ENCODE data around the gene ZKSCAN7. TPM values are rescaled to one million over a fixed set of nuclear protein-coding genes. Genes with fewer than 3 reads are reported as not detected.

ZKSCAN7 gene
- total RNA-seq, 2 experiments from 2014 or later = 0.20 to 0.49 TPM

DNA sequence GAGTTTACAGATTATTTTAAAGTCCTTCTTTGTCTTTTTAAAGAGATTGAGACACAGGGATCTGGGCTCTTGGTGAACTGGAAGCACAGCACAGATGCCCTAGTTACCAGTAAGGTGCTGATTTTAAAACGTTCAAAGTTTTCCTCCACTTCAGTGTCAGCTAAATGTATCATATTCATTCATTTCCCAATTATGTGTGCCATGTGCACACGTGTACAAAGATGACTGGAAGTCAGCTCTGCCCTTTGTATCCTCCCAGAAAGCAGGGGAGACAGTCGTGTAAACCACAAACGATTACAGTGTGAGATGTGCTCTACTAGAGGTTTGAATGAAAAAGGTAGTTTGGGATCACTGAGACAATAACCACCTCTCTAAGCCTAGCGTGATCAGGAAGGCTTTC, 730 bp downstream of the ZKSCAN7 start:
- peak overlapping the region; percentile 63 for H3K27ac Mint-ChIP-seq
- peaks cover 45% of the 10 kb centered on the region for H3K36me3 Mint-ChIP-seq (ENCODE audit: low read depth)
- DNase-seq = no peak
- ATAC-seq (ENCODE audit: poor library complexity) = peak; percentile 21
- peak overlapping the region; percentile 91 for H3K4me3 Mint-ChIP-seq
- ChIA-PET POLR2A (interaction anchor here (1.0 to 2.9 kb wide), 4 partner anchors 45 to 420 kb away, joined by 3 to 19 read pairs (median 4); partner anchors contain the start of genes EXOSC7, ZDHHC3, ZNF197 and ZNF501), CTCF (no interaction called here)
- peaks cover 3% of the 10 kb centered on the region for H3K36me3 ChIP-seq (ENCODE audit: insufficient read depth, low read length)
- peaks cover 4% of the 10 kb centered on the region for H3K9me3 Mint-ChIP-seq
- H3K4me1 Mint-ChIP-seq (ENCODE audit: low read depth) = peaks cover 27% of the 10 kb centered on the region
- intact Hi-C loops (cut with DNase I, micrococcal nuclease) = loop anchor here in 1 of 2 experiments (5.0 to 10.0 kb wide), 3 partner anchors 159 to 417 kb away; partner anchors contain the start of genes KIAA1143, KIF15 and ZNF502
- peaks cover 16% of the 10 kb centered on the region for H3K4me1 ChIP-seq (ENCODE audit: insufficient read depth, low read length)
- peak overlapping the region; percentile 65 for H3K4me3 ChIP-seq (ENCODE audit: low read length)
- TF ChIP-seq, protein P1, sequence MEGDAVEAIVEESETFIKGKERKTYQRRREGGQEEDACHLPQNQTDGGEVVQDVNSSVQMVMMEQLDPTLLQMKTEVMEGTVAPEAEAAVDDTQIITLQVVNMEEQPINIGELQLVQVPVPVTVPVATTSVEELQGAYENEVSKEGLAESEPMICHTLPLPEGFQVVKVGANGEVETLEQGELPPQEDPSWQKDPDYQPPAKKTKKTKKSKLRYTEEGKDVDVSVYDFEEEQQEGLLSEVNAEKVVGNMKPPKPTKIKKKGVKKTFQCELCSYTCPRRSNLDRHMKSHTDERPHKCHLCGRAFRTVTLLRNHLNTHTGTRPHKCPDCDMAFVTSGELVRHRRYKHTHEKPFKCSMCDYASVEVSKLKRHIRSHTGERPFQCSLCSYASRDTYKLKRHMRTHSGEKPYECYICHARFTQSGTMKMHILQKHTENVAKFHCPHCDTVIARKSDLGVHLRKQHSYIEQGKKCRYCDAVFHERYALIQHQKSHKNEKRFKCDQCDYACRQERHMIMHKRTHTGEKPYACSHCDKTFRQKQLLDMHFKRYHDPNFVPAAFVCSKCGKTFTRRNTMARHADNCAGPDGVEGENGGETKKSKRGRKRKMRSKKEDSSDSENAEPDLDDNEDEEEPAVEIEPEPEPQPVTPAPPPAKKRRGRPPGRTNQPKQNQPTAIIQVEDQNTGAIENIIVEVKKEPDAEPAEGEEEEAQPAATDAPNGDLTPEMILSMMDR (IDR thresholded peaks at IDR 0.05) = no peak
- peaks cover 7% of the 10 kb centered on the region for H3K27me3 Mint-ChIP-seq
- no peaks in the 10 kb centered on the region for H3K27me3 ChIP-seq (ENCODE audit: control insufficient read depth in 1 of 2, insufficient read depth in 2 of 2, low read length in 2 of 2)
- H3K27ac ChIP-seq (ENCODE audit: low read depth in 1 of 2, low read length in 2 of 2) = no peak overlapping the region
- no peaks in the 10 kb centered on the region for H3K9me3 ChIP-seq (ENCODE audit: control insufficient read depth in 1 of 2, insufficient read depth in 1 of 2, low read length in 2 of 2)

DNA sequence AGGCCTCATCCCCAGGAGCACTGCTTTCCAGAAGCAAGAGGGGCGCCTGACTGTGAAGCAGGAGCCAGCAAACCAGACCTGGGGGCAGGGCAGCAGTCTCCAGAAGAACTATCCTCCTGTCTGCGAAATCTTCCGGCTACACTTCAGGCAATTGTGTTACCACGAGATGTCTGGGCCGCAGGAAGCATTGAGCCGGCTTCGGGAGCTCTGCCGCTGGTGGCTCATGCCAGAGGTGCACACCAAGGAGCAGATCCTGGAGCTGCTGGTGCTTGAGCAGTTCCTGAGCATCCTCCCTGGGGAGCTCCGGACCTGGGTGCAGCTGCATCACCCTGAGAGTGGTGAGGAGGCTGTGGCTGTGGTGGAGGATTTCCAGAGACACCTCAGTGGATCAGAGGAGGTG, 2.1 kb downstream of the ZKSCAN7 start:
- no peaks in the 10 kb centered on the region for H3K27me3 ChIP-seq (ENCODE audit: control insufficient read depth in 1 of 2, insufficient read depth in 2 of 2, low read length in 2 of 2)
- ATAC-seq (ENCODE audit: poor library complexity) = no peak
- TF ChIP-seq, protein P1 (IDR thresholded peaks at IDR 0.05) = no peak
- peaks cover 0 to 5% of the 10 kb centered on the region in 2 experiments for H3K9me3 ChIP-seq (ENCODE audit: control insufficient read depth in 1 of 2, insufficient read depth in 1 of 2, low read length in 2 of 2)
- Mint-ChIP-seq H3K9me3 (peaks cover 6% of the 10 kb centered on the region), H3K27me3 (no peaks in the 10 kb centered on the region), H3K4me3 (no peak overlapping the region), H3K27ac (no peak overlapping the region), H3K4me1 (ENCODE audit: low read depth) (peaks cover 27% of the 10 kb centered on the region), H3K36me3 (ENCODE audit: low read depth) (peaks cover 56% of the 10 kb centered on the region)
- DNase-seq = no peak
- POLR2A ChIA-PET = no interaction called here
- H3K36me3 ChIP-seq (ENCODE audit: insufficient read depth, low read length) = peaks cover 3% of the 10 kb centered on the region
- no peak overlapping the region for H3K27ac ChIP-seq (ENCODE audit: low read depth in 1 of 2, low read length in 2 of 2)
- intact Hi-C loops (cut with DNase I, micrococcal nuclease) = loop anchor here in 1 of 2 experiments (5.0 to 10.0 kb wide), 3 partner anchors 158 to 415 kb away; partner anchors contain the start of genes KIAA1143, KIF15 and ZNF502
- no peak overlapping the region for H3K4me3 ChIP-seq (ENCODE audit: low read length)
- CTCF ChIA-PET = no interaction called here
- H3K4me1 ChIP-seq (ENCODE audit: insufficient read depth, low read length) = peaks cover 16% of the 10 kb centered on the region

DNA sequence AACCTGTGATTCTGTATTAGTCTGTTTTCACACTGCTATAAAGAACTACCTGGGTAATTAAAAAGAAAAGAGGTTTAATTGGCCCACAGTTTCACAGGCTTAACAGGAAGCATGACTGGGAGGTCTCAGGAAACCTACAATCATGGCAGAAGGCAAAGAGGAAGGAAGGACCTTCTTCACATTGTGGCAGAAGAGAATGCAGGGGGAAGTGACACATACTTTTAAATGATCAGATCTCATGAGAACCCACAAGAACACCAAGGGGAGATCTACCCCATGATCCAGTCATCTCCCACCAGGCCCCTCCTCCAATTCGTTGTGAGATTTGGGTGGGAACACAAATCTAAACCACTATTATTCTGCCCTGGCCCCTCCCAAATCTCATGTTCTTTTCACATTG, 6.1 kb downstream of the ZKSCAN7 start:
- peaks cover 11% of the 10 kb centered on the region for H3K4me1 Mint-ChIP-seq (ENCODE audit: low read depth)
- H3K36me3 Mint-ChIP-seq (ENCODE audit: low read depth) = peaks cover 70% of the 10 kb centered on the region
- H3K27me3 ChIP-seq (ENCODE audit: control insufficient read depth in 1 of 2, insufficient read depth in 2 of 2, low read length in 2 of 2) = no peaks in the 10 kb centered on the region
- H3K27ac ChIP-seq (ENCODE audit: low read depth in 1 of 2, low read length in 2 of 2) = no peak overlapping the region
- peaks cover 0 to 16% of the 10 kb centered on the region in 2 experiments for H3K9me3 ChIP-seq (ENCODE audit: control insufficient read depth in 1 of 2, insufficient read depth in 1 of 2, low read length in 2 of 2)
- ATAC-seq (ENCODE audit: poor library complexity) (no peak), DNase-seq (no peak)
- intact Hi-C loops (cut with DNase I, micrococcal nuclease) = no loop called here
- peaks cover 3% of the 10 kb centered on the region for H3K9me3 Mint-ChIP-seq
- ChIA-PET CTCF (no interaction called here), POLR2A (no interaction called here)
- no peaks in the 10 kb centered on the region for H3K27me3 Mint-ChIP-seq
- H3K4me3 Mint-ChIP-seq = no peak overlapping the region
- no peak overlapping the region for H3K27ac Mint-ChIP-seq
- peaks cover 11% of the 10 kb centered on the region for H3K36me3 ChIP-seq (ENCODE audit: insufficient read depth, low read length)
- TF ChIP-seq, protein P1 (IDR thresholded peaks at IDR 0.05) = no peak
- H3K4me3 ChIP-seq (ENCODE audit: low read length) = no peak overlapping the region
- H3K4me1 ChIP-seq (ENCODE audit: insufficient read depth, low read length) = peaks cover 5% of the 10 kb centered on the region
